Neutrophil (primary cell): ENCODE measurements around the gene PDE4D.

Experiments used
- H3K27ac ChIP-seq: fragments of 200-600 bp; sonication (generic); 2 replicates; pipeline ENCODE4 v1.5.1; 2016; ENCODE audit warnings: mild to moderate bottlenecking, moderate library complexity
- H3K27me3 ChIP-seq: fragments of 200-600 bp; sonication (generic); 2 replicates; pipeline ENCODE4 v1.6.0; 2016; ENCODE audit warnings: mild to moderate bottlenecking
- H3K36me3 ChIP-seq: fragments of 200-600 bp; sonication (generic); 2 replicates; pipeline ENCODE4 v1.5.1; 2017
- H3K4me1 ChIP-seq, 2 experiments: fragments of 200-600 bp in 1 of 2; sonication (generic) in 1 of 2; 1 replicate in 1 of 2; 2 replicates in 1 of 2; pipeline versions ENCODE4 v1.5.1 to v1.6.1; 2013 to 2016; ENCODE audit warnings: low read depth in 1 of 2, low read length in 1 of 2, mild to moderate bottlenecking in 1 of 2, moderate library complexity in 1 of 2; ENCODE audit not compliant: control insufficient read depth in 1 of 2, insufficient read depth in 1 of 2
- H3K4me3 ChIP-seq, 2 experiments: fragments of 200-600 bp in 1 of 2; sonication (generic) in 1 of 2; 1 replicate in 1 of 2; 2 replicates in 1 of 2; pipeline ENCODE4 v1.5.1; 2013 to 2016; ENCODE audit warnings: low read depth in 1 of 2, low read length in 1 of 2, mild to moderate bottlenecking in 1 of 2, moderate library complexity in 1 of 2
- H3K9me3 ChIP-seq: fragments of 200-600 bp; sonication (generic); 2 replicates; pipeline ENCODE4 v1.5.1; 2016
- CTCF ChIP-seq: fragments of 200-600 bp; sonication (generic); IDR thresholded peaks from 2 replicates; pipeline ENCODE4 v1.5.1; 2016; ENCODE audit warnings: antibody characterized with exemption

PDE4D gene

GRCh38 chr5:59519338-59519737 is 374.2 kb downstream of the PDE4D start:
- Histone ChIP-seq H3K27me3 (no peaks in the 10 kb centered on the region), H3K4me3 (no peak overlapping the region)
- no peak for TF ChIP-seq CTCF

GRCh38 chr5:59517926-59518585 is 375.5 kb downstream of the PDE4D start:
- TF ChIP-seq CTCF: no peak
- Histone ChIP-seq H3K27ac (no peak overlapping the region), H3K9me3 (no peaks in the 10 kb centered on the region), H3K4me1 (peaks cover 8 to 18% of the 10 kb centered on the region in 2 experiments), H3K36me3 (no peaks in the 10 kb centered on the region), H3K27me3 (no peaks in the 10 kb centered on the region), H3K4me3 (no peak overlapping the region)

More at GRCh38 chr5:59519338-59519737, 374.2 kb downstream of the PDE4D start:
- H3K9me3 ChIP-seq: no peaks in the 10 kb centered on the region
- H3K4me1 ChIP-seq: peaks cover 8 to 18% of the 10 kb centered on the region in 2 experiments
- H3K36me3 ChIP-seq: no peaks in the 10 kb centered on the region
- no peak overlapping the region for H3K27ac ChIP-seq

GRCh38 chr5:59516161-59516560 is 377.4 kb downstream of the PDE4D start:
- TF ChIP-seq CTCF: no peak
- Histone ChIP-seq H3K36me3 (no peaks in the 10 kb centered on the region), H3K4me1 (peaks cover 2 to 3% of the 10 kb centered on the region in 2 experiments), H3K9me3 (no peaks in the 10 kb centered on the region), H3K27ac (no peak overlapping the region), H3K4me3 (no peak overlapping the region), H3K27me3 (no peaks in the 10 kb centered on the region)

- Histone ChIP-seq H3K27ac (no peak overlapping the region), H3K4me1 (no peaks in the 10 kb centered on the region), H3K9me3 (no peaks in the 10 kb centered on the region), H3K36me3 (no peaks in the 10 kb centered on the region), H3K27me3 (no peaks in the 10 kb centered on the region), H3K4me3 (no peak overlapping the region)
- TF ChIP-seq CTCF: no peak
These were observed 387.1 kb downstream of the PDE4D start for GRCh38 chr5:59506285-59506877.

- H3K27me3 ChIP-seq: no peaks in the 10 kb centered on the region
- no peak for TF ChIP-seq CTCF
These were observed 389.5 kb downstream of the PDE4D start for GRCh38 chr5:59504043-59504442.

More at GRCh38 chr5:59504043-59504442, 389.5 kb downstream of the PDE4D start:
- H3K9me3 ChIP-seq: no peaks in the 10 kb centered on the region
- no peak overlapping the region for H3K4me3 ChIP-seq
- no peak overlapping the region for H3K27ac ChIP-seq
- H3K4me1 ChIP-seq: no peaks in the 10 kb centered on the region
- H3K36me3 ChIP-seq: no peaks in the 10 kb centered on the region
